NK-92 treated with Interleukin-12 subunit alpha and Interleukin-12 subunit beta, amount 100 ng/mL, for 24 hours (cell line): ENCODE data around the gene OR5D14.

Source experiments
- DNase-seq: peaks from one replicate; lab custom pipeline; 2025; lab: John Stamatoyannopoulos, UW

Gene OR5D14

GRCh38 chr11:55795256-55795655 is at the start of gene OR5D14:
OR5D14 (plus strand) TSS chr11:55795556; CDS start chr11:55795556, 0 bp downstream.
- no peak for DNase-seq

- no peak for DNase-seq
Measured at GRCh38 chr11:55773138-55773537, 22.2 kb upstream of the OR5D14 start, which contains the start of gene OR5D13. OR5D13 (plus strand) TSS chr11:55773438; CDS start chr11:55773438, 0 bp downstream.

GRCh38 chr11:55791606-55792005 is 3.8 kb upstream of the OR5D14 start:
- DNase-seq: no peak

GRCh38 chr11:55793321-55793720 is 2.0 kb upstream of the OR5D14 start:
- no peak for DNase-seq

GRCh38 chr11:55806248-55806647 is 10.9 kb downstream of the OR5D14 start:
- DNase-seq: no peak

GRCh38 chr11:55811067-55811466 is 15.7 kb downstream of the OR5D14 start, which contains the start of gene OR5L1:
OR5L1 (plus strand) TSS chr11:55811367; CDS start chr11:55811467, 100 bp downstream.
- no peak for DNase-seq

GRCh38 chr11:55819330-55819729 is 24.0 kb downstream of the OR5D14 start, which contains the start of gene OR5D18:
OR5D18 (plus strand) TSS chr11:55819630; CDS start chr11:55819630, 0 bp downstream.
- DNase-seq: no peak

GRCh38 chr11:55826919-55827318 is 31.6 kb downstream of the OR5D14 start, which contains the start of gene OR5L2:
OR5L2 (plus strand) TSS chr11:55827219; CDS start chr11:55827219, 0 bp downstream.
- DNase-seq: no peak

GRCh38 chr11:55838452-55838851 is 43.1 kb downstream of the OR5D14 start, which contains the start of gene OR5D16:
OR5D16 (plus strand) TSS chr11:55838752; CDS start chr11:55838752, 0 bp downstream.
- no peak for DNase-seq
